Stimulated activated CD4-positive, alpha-beta T cell treated with anti-CD3 and anti-CD28 coated beads, Interleukin-4, amount 100 ng/mL, for 24 hours (primary cell): ENCODE data around the gene POLN.
A peak's percentile ranks its signal among the peaks of the same experiment; 100 is the strongest.

Experiments
- DNase-seq: peaks from one replicate; pipeline ENCODE4 v3.0.0-alpha.2; 2020

Gene POLN

DNA sequence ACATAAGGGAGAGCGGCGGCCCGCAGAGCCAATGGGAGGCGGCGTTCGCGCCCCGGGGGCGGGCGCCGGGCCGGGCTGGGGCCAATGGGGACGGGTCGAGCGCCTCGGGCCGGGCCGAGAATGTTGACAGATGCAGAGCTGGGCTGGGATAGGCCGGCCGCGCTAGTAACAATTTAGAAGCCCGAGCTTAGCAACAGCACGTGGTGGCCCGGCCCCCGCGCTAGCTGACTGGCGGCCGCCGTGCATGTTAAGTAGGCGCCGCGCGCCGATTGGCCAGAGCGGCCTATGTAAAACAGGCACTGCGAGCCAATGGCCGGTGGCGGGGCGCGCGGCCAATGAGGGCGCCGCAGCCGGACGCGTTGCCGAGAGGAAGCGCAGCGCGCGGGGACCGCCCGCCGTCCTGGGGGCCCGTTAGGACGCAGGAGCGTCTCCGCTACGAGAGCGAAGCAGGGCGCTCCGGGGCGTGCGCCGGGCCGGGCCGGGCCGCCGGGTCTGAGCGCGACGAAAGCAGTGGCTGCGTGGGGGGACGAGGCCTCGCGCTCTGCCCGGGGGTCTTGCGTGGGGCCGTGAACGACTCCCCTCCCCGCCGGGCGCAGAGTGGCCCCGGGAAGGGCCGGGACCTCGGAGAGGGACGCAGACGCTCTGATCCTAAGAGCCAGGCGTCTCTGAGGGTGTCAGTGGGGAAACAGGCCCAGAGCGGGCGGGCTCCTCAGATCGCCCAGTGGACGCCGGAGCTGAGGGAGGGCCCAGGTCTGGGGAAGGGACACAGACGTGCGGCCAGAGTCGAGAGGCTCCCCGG, 20.4 kb upstream of the POLN start:
- DNase-seq, result peak; percentile 97

DNA sequence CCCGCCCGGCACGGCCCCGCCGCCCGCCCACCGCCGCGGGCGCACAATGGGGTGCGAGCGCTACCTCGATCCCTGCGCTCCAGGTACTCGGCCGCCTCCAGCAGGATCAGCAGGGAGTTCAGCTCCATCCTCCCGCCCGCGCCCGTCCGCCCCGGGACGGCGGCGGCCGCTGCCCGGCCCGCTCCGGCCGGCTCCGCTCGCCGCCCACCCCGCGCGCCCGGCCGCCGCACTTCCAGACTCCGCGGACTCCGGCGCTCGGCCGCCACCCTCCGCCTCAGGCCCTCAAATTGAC, 19.9 kb upstream of the POLN start, which contains the start of gene MXD4:
Gene MXD4, minus strand, starts transcription at position 257 of the 292 bp plus-strand sequence. Its CDS starts 129 bp downstream, at position 128.
- no peak for DNase-seq

DNA sequence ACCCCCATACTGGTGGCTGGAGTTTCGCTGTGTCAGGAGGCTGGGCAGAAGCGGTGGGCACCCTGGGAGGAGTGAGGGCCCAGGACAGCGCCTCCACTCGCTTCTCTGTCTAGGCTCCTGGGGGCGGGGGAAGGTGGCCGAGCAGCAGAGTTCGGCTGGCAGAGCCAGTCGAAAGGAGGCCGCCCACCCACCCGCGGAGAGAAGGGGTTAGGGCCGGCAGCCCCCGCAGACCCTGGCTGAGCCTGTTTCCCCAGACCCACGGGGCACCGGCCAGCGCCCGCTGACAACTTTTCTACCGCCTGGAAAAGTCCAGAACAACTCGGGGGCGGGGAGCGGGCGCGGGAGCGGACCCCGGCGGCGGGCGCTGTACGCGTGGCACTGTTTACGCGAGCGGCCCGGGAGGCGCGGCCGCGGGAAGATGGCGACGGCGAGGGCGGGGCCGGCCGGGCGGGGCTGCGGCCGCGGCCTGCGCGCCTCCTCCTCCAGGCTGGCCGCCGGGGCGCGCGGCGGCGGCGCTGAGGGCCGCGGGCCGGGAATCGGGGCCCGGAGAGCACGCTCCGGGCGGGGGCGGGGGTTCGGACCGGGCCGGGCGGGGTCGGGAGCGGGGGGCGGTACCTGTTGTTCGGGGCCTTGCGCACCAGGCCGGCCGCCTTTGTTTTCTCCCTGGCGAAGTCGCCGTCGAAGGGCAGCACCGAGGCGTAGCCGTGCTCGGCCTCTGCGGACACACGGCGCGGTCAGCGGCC, 19.4 kb upstream of the POLN start:
- peak; percentile 53 for DNase-seq

- DNase-seq, result no peak
Observed at GRCh38 chr4:2260344-2261109, 18.6 kb upstream of the POLN start.

DNA sequence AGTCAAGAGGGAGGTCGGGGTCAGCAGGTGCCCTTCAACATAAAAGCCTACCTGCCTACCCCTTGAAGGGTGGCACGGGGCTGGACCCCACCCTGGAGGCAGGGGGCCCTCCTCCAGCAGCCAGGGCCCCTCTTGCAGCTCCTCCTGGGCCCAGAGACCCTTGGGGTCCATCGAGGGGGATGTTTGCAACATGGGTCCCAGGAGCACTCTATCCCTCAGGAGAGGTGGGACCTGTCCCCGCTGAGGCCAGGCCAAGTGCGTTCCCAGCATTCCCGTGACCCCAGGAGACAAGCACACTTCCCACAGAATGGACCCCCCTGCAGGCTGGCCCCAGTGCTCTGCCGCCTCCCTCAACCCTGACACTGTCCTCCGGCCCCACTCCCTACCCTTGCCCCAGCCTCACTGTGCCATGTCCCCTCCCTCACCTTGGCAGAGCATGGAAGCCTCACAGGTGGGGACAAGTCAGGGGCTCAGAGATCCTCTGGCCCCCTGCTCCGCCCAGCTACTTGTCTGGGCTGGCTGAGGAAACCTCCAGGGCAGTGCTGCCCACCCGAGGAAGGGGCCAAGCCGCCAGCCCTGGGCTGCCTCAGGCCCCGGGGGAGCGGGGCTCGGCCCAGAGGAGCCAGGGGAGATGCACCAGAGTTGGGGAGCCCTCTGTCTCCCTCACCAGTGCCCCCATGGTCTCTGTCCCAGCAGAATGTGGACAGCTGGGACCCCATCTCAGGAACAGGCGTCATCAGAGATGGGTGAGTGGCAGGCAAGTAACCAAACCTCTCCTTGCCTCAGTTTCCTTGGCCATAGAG, 17.8 kb upstream of the POLN start:
- DNase-seq, result no peak

DNA sequence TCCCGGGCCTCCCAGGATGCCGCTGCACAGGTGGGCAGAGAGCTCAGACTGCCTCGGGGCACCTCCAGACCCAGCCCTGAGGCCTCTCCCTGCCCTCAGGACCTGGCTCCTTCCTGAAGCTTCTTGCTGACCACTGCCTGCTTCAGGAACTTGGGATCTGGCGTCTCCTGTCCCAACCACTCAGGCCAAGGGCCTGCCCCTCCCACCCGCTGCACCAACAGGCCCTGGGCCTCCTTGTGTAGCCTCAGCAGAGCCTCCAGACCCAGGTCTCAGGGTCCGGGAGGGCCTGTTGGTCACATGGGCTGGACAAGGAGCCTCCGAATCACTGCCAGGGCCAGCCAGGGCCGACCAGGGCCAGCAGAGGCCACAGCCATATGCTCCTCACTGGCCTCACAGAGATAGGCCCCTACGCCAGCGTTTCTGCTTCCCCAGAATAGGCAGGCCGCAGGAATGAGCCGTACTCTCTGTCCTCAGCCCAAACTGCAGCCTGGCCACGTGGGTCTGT, 17.2 kb upstream of the POLN start:
- no peak for DNase-seq

- no peak for DNase-seq
Observed at GRCh38 chr4:2258091-2259035, 16.4 kb upstream of the POLN start.

DNA sequence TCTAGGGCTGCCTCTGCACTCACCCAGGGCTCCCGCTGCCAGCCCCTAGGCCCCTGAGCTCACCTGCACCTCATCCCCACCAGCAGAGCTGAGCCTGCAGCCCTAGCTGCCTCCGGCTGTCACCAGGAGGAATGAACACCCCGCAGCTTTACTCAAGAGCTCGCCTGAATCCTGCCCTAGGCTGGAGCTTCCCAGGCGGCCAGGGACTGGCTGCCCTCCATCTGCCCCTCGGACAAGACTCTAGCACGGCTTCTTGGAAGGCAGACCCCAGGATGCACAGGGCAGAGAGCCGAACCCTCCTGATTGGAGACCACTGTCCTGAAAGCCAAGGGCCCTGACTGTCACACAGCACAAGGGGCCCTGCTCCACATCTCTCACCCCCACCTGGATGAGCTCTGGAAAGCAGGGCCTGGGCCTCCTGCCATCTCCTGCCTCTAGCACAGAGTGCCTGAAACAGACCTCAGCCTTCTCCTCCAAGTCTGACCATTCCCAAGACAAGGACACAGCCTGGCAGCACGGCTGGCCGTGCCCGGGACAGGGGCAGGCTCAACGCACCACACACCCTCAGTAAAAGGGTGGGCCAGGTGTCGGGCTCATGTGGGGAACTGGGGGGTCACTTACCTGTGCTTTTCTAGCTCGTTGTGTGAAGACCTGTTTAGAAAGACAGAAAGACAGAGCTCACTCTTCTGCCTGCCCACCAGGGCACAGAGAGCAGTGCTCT, 15.6 kb upstream of the POLN start:
- peak; percentile 2 for DNase-seq

DNA sequence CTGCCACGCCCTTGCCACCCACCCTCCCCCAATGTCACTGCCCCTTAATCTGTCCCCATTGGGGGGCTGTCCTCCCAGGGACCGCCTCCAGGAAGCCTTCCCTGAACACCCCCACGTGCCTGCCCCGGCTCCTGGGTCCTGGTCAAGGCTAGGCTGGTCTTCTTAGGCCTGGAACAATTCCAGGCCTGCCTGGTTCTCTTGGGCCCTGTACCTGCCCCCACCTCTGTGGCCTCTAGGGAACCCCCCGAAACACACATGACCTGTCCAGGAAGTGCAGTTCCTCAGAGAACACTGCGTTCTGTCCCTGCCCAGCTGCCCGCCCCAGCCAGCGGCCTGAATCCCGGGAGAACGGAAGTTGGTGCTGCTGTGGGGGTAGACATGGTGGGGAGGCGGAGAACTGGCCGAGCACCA, 14.9 kb upstream of the POLN start:
- peak; percentile 3 for DNase-seq

GRCh38 chr4:2256156-2256731, 14.3 kb upstream of the POLN start:
- DNase-seq, result peak; percentile 3

GRCh38 chr4:2255501-2256155, 13.7 kb upstream of the POLN start:
- no peak for DNase-seq

DNA sequence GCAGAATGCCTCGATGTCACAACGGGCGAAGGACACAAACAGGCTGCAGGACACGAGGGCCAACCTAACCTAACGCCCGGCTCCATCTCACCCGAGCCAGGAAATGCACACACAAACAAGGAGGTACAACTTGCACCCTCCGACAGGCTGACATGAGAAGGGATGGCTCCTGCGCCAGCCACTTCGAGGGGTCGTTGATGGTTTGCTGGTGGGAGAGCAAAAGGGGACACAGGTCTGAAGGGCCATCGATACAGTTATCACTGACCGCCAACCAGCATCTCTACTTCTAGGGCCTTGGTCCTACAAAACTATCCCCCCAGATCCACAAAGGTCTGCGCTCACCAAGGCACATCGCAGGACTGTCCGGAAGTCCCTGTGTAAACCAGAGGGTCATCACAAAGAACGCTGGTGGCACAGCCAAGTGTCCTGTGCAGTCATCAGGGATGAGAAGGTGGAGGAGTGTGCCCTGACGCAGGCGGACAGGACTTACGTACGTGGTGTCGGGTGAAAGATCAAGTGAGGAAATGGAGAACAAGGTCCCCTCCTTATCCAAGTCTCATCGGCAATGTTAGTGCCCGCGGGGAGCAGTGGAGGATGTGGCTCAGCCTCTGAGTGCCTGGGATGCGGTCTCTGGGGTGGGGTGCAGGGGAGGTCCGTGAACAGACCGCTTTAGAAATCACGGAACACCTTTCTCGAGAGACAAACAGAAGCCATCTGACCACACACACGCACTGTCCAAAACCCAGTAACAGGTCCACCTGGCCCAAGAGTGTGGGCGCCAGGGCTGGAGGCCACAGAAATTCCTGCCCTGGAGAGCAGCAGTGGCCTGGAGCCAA, 13.0 kb upstream of the POLN start:
- no peak for DNase-seq

DNA sequence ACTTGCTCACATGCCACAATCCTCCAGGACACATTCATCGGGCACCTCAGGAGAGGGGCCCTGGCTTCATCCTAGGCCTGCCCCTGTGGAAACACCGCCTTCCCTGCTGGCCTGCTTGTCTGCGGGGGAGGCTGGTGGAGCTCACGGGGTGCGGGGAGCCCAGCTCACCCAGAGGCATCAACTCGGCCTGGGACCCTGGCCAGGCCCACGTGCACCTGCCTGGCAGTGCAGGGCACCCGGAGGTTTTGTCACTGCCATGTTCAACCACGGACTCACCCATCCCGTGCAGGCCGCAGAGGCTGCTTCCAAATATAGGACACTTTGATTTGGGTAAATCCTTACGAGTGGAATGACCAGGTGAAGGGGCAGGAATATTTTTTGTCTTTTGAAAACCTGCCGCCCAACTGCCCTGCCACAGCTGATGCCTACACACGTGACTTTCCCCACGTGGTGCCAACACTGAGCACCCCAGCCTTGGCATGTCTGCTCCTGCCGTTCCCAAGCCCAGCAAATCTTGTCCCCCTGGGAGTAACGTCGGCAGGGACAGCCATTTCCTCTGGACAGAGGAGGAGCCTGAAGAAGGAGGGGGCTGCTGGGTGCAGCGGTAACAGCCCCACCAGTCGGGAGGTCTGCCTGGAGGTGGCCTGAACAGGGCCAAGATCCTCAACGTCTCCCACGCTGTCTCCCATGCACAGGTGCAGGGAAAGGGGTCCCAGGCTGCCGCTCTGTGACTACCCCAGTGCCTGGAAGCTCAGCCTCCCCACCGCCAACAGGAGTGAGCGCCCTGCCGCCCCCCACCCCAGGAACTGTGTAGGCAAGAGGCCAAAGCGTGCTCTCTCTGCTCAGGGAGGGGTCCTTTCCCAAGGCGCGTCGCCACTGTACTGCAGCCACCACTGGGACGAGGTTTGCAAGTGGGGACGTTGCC, 11.5 kb upstream of the POLN start:
- DNase-seq, result no peak

DNA sequence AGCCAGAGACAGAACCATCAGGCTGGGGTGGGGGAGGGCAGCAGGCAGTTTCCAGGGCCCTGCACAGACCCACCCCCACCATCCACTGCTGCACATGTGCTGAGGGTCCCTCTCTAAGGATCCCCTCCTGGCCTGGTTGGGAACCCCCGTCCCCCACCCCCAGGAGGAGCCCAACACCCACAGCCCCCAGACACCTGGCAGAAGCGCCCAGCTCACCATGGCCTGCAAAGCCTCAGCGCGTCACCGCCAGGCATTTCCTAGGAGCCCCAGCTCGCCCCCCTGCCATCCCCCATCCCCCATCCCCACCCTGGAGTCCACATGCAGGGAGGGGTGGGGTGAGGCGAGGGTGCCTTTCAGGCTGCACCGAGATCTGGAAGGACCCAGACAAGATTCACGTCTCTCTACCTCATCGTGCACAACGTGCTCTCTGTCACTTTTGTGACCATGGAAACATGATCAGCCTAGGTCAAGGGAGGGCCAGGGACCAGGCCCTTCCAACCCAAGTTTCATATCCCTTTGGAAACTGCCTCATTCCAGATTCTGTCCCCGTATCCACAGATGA, 10.7 kb upstream of the POLN start:
- DNase-seq, result no peak

DNA sequence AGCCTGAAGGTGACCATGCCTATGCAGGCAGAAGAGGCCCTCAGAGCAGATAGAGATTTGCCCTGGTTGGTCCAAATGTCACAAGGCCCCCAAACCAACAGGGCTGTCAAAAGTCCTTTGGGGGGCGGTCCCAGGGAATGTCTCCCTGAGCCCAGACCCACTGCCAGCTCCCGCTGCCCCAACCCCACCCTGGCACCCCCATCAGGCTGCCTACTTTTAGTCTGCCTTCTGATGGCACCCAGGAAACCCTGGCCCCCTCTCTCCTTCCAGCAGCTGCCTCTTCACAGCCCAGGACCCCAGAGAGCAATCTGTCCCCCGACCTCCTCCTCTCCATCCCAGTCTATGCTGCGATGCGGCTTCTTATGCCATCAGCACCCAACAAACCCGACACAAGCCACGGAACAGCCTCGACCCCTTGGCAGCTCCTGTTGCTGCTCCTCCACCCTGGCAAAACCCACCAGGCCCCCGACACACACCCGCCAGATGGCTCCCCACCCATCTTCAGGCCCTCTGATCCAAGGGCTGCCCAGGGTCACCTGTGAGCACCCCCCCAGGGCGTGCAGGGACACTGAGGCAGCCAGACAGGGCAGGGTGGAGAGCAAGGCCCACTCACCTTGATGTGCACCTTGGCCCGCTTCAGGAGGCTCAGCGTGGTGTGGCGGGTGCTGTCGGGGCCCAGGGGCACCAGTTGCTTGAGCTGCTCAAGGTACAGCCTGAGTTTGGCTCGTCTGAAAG, 10.0 kb upstream of the POLN start:
- no peak for DNase-seq

DNA sequence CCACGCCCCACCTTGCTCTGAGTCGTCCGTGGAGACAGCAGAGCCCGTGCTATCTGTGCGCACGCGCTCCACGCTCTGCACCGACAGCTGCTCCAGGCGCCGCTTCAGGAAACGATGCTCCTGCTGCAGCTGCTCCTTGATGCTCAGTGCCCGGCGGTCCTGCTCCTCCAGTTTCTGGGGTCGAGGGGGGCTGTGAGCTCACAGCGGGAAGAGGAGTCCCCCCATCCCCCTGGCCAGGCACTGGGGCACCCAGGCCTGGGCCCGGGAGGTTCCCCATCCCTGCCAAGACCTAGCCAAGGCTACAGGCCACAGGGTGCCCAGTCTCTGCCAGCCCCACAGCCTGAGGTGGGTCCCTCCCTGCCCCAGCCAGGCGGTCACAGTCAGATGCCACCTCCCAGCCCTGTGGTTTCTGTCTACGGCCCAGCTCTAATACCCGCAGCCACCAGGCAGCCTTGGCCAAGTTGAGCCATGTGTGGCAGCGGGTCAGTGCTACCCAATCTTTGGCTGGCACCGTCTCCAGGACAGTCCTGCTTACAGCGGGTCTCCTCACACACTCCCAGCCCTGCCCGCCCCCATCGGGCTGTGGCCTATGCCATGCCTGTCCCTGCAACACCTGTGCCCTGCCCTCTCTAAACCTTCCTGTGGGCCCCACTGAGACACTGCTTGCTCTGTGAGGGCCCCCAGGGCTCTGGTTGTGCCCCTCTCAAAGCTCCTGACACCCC, 9.3 kb upstream of the POLN start:
- no peak for DNase-seq
